Ascending aorta (tissue), 2 donors: ENCODE results near the gene ATP9A. TPM values are rescaled to one million over a fixed set of nuclear protein-coding genes. Genes with fewer than 3 reads are reported as not detected.

ENCODE experiments used
- DNase-seq, 2 donors: peaks; one replicate each; pipeline ENCODE4 v3.0.0-alpha.2; 2019; ENCODE audit warnings: low spot score in 2 of 2
- H3K27ac ChIP-seq, 2 donors: fragments of 200-600 bp; sonication (generic); one replicate each; pipeline ENCODE4 v1.5.1; 2016 to 2017; ENCODE audit warnings: mild to moderate bottlenecking in 1 of 2
- H3K27me3 ChIP-seq: fragments of 200-600 bp; sonication (generic); one replicate; pipeline ENCODE4 v1.5.1; 2017
- H3K36me3 ChIP-seq, 2 donors: fragments of 200-600 bp; sonication (generic); one replicate each; pipeline ENCODE4 v1.5.1; 2016
- H3K4me1 ChIP-seq, 2 donors: fragments of 200-600 bp; sonication (generic); one replicate each; pipeline ENCODE4 v1.5.1; 2016 to 2017; ENCODE audit warnings: mild to moderate bottlenecking in 1 of 2
- H3K4me3 ChIP-seq, 2 donors: fragments of 200-600 bp; sonication (generic); one replicate each; pipeline ENCODE4 v1.5.1; 2016 to 2017; ENCODE audit warnings: mild to moderate bottlenecking in 1 of 2
- H3K9me3 ChIP-seq, 2 donors: fragments of 200-600 bp; sonication (generic); one replicate each; pipeline ENCODE4 v1.5.1; 2016
- intact Hi-C: fragments of 100-400 bp; cut with DNase I; formaldehyde crosslinking; loops from one replicate; pipeline ENCODE4 v1.15.1; 2023
- total RNA-seq: library from RNA; depleted of rRNA; stranded (reverse); fragments of >200 nt; gene quantifications from one replicate; pipeline ENCODE4 v1.1.0, GENCODE V29; 2016
- TF ChIP-seq, protein P1 (sequence below), 3 experiments: fragments of 200-600 bp in 2 of 3; fragments of 450-650 bp in 1 of 3; sonication (generic) in 2 of 3; IDR thresholded peaks; one replicate each; pipeline ENCODE4 v1.5.1; 2016 to 2019; ENCODE audit warnings: antibody characterized with exemption in 3 of 3, mild to moderate bottlenecking in 1 of 3, moderate library complexity in 1 of 3

The ATP9A gene
- total RNA-seq, 1 donor from 2014 or later: 14.5 TPM

- peaks cover 26% of the 10 kb centered on the region for H3K27me3 ChIP-seq
- TF ChIP-seq, protein P1, sequence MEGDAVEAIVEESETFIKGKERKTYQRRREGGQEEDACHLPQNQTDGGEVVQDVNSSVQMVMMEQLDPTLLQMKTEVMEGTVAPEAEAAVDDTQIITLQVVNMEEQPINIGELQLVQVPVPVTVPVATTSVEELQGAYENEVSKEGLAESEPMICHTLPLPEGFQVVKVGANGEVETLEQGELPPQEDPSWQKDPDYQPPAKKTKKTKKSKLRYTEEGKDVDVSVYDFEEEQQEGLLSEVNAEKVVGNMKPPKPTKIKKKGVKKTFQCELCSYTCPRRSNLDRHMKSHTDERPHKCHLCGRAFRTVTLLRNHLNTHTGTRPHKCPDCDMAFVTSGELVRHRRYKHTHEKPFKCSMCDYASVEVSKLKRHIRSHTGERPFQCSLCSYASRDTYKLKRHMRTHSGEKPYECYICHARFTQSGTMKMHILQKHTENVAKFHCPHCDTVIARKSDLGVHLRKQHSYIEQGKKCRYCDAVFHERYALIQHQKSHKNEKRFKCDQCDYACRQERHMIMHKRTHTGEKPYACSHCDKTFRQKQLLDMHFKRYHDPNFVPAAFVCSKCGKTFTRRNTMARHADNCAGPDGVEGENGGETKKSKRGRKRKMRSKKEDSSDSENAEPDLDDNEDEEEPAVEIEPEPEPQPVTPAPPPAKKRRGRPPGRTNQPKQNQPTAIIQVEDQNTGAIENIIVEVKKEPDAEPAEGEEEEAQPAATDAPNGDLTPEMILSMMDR (IDR thresholded peaks at IDR 0.05): no peak
- no peaks in the 10 kb centered on the region for H3K9me3 ChIP-seq
- no peak overlapping the region for H3K27ac ChIP-seq
- intact Hi-C loops: loop anchor here (10.0 kb wide), 1 partner anchor 285 kb away; no protein-coding TSS in a partner anchor
- H3K4me1 ChIP-seq: peaks cover 11 to 17% of the 10 kb centered on the region in 2 donors
- DNase-seq: no peak
- no peak overlapping the region for H3K4me3 ChIP-seq
- no peaks in the 10 kb centered on the region for H3K36me3 ChIP-seq
Observed at GRCh38 chr20:51799401-51799860, 31.2 kb upstream of the ATP9A start.

DNA sequence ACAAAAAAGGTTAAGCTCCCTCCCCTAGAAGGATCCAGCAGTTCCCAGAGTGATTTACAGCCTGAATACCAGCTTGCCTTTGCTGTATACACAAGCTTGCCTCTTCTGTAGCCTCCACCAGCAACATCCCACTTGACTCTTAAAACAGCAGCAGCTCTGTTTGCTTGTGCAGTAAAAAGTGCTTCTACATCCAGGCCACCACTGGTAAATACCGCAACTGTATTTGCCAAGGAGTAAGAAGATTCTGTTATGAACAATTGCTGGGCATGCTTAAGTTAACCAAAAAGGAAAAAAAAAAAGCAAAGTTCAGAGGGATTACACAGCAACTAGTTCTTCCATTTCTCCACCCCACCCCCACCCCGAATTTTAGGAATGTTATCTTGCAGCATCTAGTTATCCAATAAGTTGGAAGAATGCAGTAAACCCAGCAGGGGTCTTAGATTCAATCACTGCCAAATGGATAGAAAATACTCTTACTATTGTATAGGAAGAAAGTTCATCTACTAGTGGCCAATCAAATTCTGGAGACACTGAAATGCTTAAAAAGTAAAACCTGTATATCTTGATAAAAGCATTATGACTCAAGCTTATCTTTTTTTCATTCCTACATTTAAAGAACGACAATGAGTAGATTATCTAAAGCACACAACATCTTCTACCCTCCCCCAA, 29.3 kb upstream of the ATP9A start:
- intact Hi-C loops: loop anchor here (10.0 kb wide), 1 partner anchor 287 kb away; no protein-coding TSS in a partner anchor
- Histone ChIP-seq H3K27ac (no peak overlapping the region), H3K9me3 (no peaks in the 10 kb centered on the region), H3K36me3 (no peaks in the 10 kb centered on the region), H3K4me1 (peaks cover 11 to 17% of the 10 kb centered on the region in 2 donors), H3K4me3 (no peak overlapping the region), H3K27me3 (peaks cover 26% of the 10 kb centered on the region)
- TF ChIP-seq, protein P1 (IDR thresholded peaks at IDR 0.05): no peak
- DNase-seq: no peak

GRCh38 chr20:51796340-51796739, 28.1 kb upstream of the ATP9A start:
- no peak overlapping the region for H3K27ac ChIP-seq
- intact Hi-C loops: loop anchor here (10.0 kb wide), 1 partner anchor 288 kb away; no protein-coding TSS in a partner anchor
- peaks cover 17% of the 10 kb centered on the region for H3K27me3 ChIP-seq

GRCh38 chr20:51792960-51793359, 24.8 kb upstream of the ATP9A start:
- Histone ChIP-seq H3K4me1 (no peaks in the 10 kb centered on the region), H3K4me3 (no peak overlapping the region), H3K9me3 (no peaks in the 10 kb centered on the region), H3K27ac (no peak overlapping the region), H3K27me3 (no peaks in the 10 kb centered on the region), H3K36me3 (no peaks in the 10 kb centered on the region)
- intact Hi-C loops: loop anchor here (10.0 kb wide), 1 partner anchor 292 kb away; no protein-coding TSS in a partner anchor
- no peak for DNase-seq
- TF ChIP-seq, protein P1 (IDR thresholded peaks at IDR 0.05): no peak

More at GRCh38 chr20:51796340-51796739, 28.1 kb upstream of the ATP9A start:
- H3K36me3 ChIP-seq: no peaks in the 10 kb centered on the region
- peaks cover 11 to 14% of the 10 kb centered on the region in 2 donors for H3K4me1 ChIP-seq
- DNase-seq: no peak
- no peaks in the 10 kb centered on the region for H3K9me3 ChIP-seq
- TF ChIP-seq, protein P1 (IDR thresholded peaks at IDR 0.05): no peak
- no peak overlapping the region for H3K4me3 ChIP-seq

- no peaks in the 10 kb centered on the region for H3K27me3 ChIP-seq
- TF ChIP-seq, protein P1 (IDR thresholded peaks at IDR 0.05): no peak
- no peak overlapping the region for H3K27ac ChIP-seq
- intact Hi-C loops: loop anchor here (10.0 kb wide), 1 partner anchor 293 kb away; no protein-coding TSS in a partner anchor
- no peak for DNase-seq
- H3K4me1 ChIP-seq: no peaks in the 10 kb centered on the region
- no peak overlapping the region for H3K4me3 ChIP-seq
- H3K36me3 ChIP-seq: no peaks in the 10 kb centered on the region
- no peaks in the 10 kb centered on the region for H3K9me3 ChIP-seq
Observed at GRCh38 chr20:51791626-51792025, 23.4 kb upstream of the ATP9A start.
